Esophagus muscularis mucosa (tissue), 4 donors: ENCODE results near the gene HDLBP. TPM values are rescaled to one million over a fixed set of nuclear protein-coding genes. Genes with fewer than 3 reads are reported as not detected.

Source experiments
- DNase-seq: peaks from one replicate; pipeline ENCODE4 v3.0.0-alpha.2; 2017; ENCODE audit errors: extremely low spot score
- H3K27ac ChIP-seq, 4 donors: fragments of 200-600 bp; sonication (generic); replicated peaks in 1 of 4; 1 replicate in 3 of 4; 2 replicates in 1 of 4; pipeline ENCODE4 v1.5.1; 2016 to 2019; ENCODE audit warnings: mild to moderate bottlenecking in 1 of 4
- H3K27me3 ChIP-seq, 4 donors: fragments of 200-600 bp; sonication (generic); one replicate each; pipeline versions ENCODE4 v1.5.1 to v1.6.0; 2016 to 2019
- H3K36me3 ChIP-seq, 4 donors: fragments of 200-600 bp; sonication (generic); one replicate each; pipeline ENCODE4 v1.5.1; 2016 to 2019
- H3K4me1 ChIP-seq, 4 donors: fragments of 200-600 bp; sonication (generic); one replicate each; pipeline ENCODE4 v1.5.1; 2016 to 2019
- H3K4me3 ChIP-seq, 4 donors: fragments of 200-600 bp; sonication (generic); 1 replicate in 2 of 4; 2 replicates in 2 of 4; pipeline ENCODE4 v1.5.1; 2016 to 2019; ENCODE audit warnings: mild to moderate bottlenecking in 4 of 4, moderate library complexity in 1 of 4
- H3K9me3 ChIP-seq, 4 donors: fragments of 200-600 bp; sonication (generic); 1 replicate in 3 of 4; 2 replicates in 1 of 4; pipeline ENCODE4 v1.5.1; 2016 to 2019
- EP300 ChIP-seq: sonication (generic); formaldehyde crosslinking; IDR thresholded peaks from one replicate; pipeline ENCODE4 v1.6.1; 2017; ENCODE audit warnings: antibody characterized with exemption
- POLR2A ChIP-seq: fragments of 450-650 bp; IDR thresholded peaks from one replicate; pipeline ENCODE4 v1.6.1; 2017; ENCODE audit warnings: antibody characterized with exemption, moderate library complexity, mild to moderate bottlenecking, low read depth
- POLR2AphosphoS5 ChIP-seq, 2 donors: sonication (generic); formaldehyde crosslinking; IDR thresholded peaks; one replicate each; pipeline ENCODE4 v1.6.1; 2017; ENCODE audit warnings: antibody characterized with exemption in 2 of 2
- WGBS: methylation state at CpG from one replicate; pipeline ENCODE4 v1.1.5; 2018; 5-methylcytosine and 5-hydroxymethylcytosine counted together
- intact Hi-C: fragments of 100-400 bp; cut with DNase I; formaldehyde crosslinking; loops from one replicate; pipeline ENCODE4 v1.15.1; 2023
- total RNA-seq, 4 donors: library from RNA; depleted of rRNA; stranded (reverse); fragments of >200 nt; gene quantifications; one replicate each; pipeline versions ENCODE4 v1.1.0 to v1.2.1, GENCODE V29; 2016
- TF ChIP-seq, protein P1 (sequence below), 3 experiments: fragments of 200-600 bp in 2 of 3; fragments of 450-650 bp in 1 of 3; sonication (generic) in 2 of 3; IDR thresholded peaks; one replicate each; pipeline ENCODE4 v1.5.1; 2017 to 2019; ENCODE audit warnings: antibody characterized with exemption in 3 of 3, mild to moderate bottlenecking in 2 of 3, moderate library complexity in 1 of 3

Gene HDLBP
- total RNA-seq, 4 donors from 2014 or later: 263 to 479 (median 304) TPM

DNA sequence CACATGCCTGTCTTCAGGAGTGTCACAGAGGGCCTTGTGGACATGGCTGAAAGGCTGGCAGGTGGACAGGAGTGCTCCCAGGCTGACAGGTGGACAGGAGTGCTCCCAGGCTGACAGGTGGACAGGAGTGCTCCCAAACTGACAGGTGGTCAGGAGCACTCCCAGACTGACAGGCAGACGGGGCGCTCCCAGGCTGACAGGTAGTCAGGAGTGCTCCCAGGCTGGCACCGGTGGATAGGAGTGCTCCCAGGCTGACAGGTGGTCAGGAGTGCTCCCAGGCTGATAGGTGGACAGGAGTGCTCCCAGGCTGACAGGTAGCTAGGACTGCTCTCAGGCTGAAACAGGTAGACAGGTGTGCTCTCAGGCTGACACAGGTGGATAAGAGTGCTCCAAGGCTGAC lies 110.4 kb downstream of the HDLBP start:
- Histone ChIP-seq H3K4me1 (no peaks in the 10 kb centered on the region), H3K27me3 (no peaks in the 10 kb centered on the region), H3K27ac (no peak overlapping the region), H3K36me3 (no peaks in the 10 kb centered on the region), H3K9me3 (no peaks in the 10 kb centered on the region), H3K4me3 (no peak overlapping the region)
- WGBS: 84% methylated on average over 3 of the region's 3 CpGs
- intact Hi-C loops: no loop called here
- TF ChIP-seq POLR2AphosphoS5 (IDR thresholded peaks at IDR 0.05) (no peak), EP300 (no peak), POLR2A (no peak)
- TF ChIP-seq, protein P1, sequence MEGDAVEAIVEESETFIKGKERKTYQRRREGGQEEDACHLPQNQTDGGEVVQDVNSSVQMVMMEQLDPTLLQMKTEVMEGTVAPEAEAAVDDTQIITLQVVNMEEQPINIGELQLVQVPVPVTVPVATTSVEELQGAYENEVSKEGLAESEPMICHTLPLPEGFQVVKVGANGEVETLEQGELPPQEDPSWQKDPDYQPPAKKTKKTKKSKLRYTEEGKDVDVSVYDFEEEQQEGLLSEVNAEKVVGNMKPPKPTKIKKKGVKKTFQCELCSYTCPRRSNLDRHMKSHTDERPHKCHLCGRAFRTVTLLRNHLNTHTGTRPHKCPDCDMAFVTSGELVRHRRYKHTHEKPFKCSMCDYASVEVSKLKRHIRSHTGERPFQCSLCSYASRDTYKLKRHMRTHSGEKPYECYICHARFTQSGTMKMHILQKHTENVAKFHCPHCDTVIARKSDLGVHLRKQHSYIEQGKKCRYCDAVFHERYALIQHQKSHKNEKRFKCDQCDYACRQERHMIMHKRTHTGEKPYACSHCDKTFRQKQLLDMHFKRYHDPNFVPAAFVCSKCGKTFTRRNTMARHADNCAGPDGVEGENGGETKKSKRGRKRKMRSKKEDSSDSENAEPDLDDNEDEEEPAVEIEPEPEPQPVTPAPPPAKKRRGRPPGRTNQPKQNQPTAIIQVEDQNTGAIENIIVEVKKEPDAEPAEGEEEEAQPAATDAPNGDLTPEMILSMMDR (IDR thresholded peaks at IDR 0.05): no peak
- DNase-seq: no peak

DNA sequence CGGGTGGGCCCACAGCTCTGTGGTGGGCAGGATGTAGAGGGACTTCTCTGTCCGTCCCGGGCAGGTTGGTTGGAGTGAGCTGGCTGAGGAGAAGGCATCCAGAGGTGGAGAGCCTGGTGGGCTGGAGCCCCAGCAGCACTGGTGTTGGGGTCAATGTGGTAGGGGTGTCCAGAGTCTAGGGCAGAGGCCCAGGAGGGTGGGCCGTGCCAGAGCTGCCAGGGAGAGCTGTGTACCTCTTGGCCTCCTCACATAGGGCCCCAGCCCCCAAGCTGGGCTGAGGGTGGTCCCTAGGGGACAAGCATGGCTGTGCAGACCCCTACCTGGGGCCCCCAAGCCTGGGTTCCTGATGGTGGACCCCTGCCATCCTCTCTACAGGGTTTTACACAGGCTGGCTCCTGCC lies 111.0 kb downstream of the HDLBP start:
- Histone ChIP-seq H3K27me3 (no peaks in the 10 kb centered on the region), H3K4me1 (no peaks in the 10 kb centered on the region), H3K36me3 (no peaks in the 10 kb centered on the region), H3K27ac (no peak overlapping the region), H3K9me3 (no peaks in the 10 kb centered on the region), H3K4me3 (no peak overlapping the region)
- intact Hi-C loops: no loop called here
- DNase-seq: no peak
- TF ChIP-seq POLR2A: no peak
- TF ChIP-seq, protein P1 (IDR thresholded peaks at IDR 0.05): no peak
- TF ChIP-seq POLR2AphosphoS5 (IDR thresholded peaks at IDR 0.05): no peak
- no peak for TF ChIP-seq EP300
- 82% methylated on average over 3 of the region's 4 CpGs for WGBS

DNA sequence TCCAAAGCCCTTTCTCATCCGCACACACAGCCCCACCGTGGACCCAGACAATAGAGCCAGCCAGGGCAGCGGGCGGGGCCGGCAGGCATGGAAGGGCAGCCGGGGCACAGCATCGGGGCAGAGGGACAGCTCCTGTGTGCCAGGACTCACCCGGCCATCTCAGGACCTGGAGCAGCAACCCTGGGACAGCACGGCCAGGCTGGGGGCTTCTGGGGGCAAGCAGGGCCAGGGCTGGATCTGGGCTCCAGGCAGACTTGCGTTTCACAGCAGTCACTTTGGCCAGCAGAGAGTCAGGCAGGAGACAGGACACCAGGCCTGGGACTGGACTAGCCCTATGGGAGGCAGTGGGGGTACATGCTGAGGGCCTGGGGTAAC lies 111.5 kb downstream of the HDLBP start:
- Histone ChIP-seq H3K36me3 (no peaks in the 10 kb centered on the region), H3K27me3 (no peaks in the 10 kb centered on the region), H3K27ac (no peak overlapping the region), H3K4me1 (no peaks in the 10 kb centered on the region), H3K9me3 (no peaks in the 10 kb centered on the region), H3K4me3 (no peak overlapping the region)
- intact Hi-C loops: no loop called here
- TF ChIP-seq POLR2A (no peak), POLR2AphosphoS5 (IDR thresholded peaks at IDR 0.05) (no peak), EP300 (no peak)
- TF ChIP-seq, protein P1 (IDR thresholded peaks at IDR 0.05): no peak
- WGBS: 98% methylated on average over 8 of the region's 10 CpGs
- no peak for DNase-seq

DNA sequence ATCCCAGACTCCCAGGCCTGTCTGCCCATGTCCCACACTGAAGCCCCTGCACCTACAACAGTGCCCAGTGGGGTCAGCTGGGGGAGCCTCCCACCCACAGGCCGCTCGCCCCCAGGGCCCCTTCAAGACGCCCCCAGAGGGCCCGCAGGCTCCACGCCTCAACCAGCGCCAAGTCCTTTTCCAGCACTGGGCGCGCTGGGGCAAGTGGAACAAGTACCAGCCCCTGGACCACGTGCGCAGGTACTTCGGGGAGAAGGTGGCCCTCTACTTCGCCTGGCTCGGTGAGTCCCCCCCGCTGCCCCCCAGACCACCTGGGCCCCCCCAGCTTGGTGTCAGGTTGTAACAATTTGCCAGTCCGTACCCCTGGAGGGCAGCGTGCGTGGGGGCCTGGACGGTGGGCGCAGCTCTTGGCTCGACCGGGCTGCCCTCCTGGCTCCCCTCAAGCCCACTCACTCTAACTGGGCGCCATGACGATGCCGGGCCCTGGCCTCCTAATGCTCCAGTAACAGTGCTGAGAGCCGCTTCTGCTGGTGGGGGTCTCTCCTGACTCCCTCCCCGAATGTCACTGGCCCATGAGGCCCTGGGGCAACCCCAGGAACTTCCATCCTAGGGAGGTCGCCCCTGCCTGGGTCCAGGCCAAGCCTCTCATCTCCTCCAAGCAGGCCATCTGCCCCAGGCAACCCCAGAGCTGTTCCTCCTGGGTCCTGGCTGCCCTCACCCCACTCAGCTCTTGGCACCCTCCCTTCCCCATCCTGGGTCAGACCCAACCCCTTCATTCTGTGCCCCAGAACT lies 112.1 kb downstream of the HDLBP start:
- no peaks in the 10 kb centered on the region for H3K4me1 ChIP-seq
- no peak overlapping the region for H3K27ac ChIP-seq
- no peaks in the 10 kb centered on the region for H3K27me3 ChIP-seq
- H3K9me3 ChIP-seq: no peaks in the 10 kb centered on the region
- no peaks in the 10 kb centered on the region for H3K36me3 ChIP-seq
- intact Hi-C loops: no loop called here
- DNase-seq: no peak
- TF ChIP-seq, protein P1 (IDR thresholded peaks at IDR 0.05): no peak
- no peak for TF ChIP-seq EP300
- no peak overlapping the region for H3K4me3 ChIP-seq
- 87% methylated on average over 11 of the region's 27 CpGs for WGBS

DNA sequence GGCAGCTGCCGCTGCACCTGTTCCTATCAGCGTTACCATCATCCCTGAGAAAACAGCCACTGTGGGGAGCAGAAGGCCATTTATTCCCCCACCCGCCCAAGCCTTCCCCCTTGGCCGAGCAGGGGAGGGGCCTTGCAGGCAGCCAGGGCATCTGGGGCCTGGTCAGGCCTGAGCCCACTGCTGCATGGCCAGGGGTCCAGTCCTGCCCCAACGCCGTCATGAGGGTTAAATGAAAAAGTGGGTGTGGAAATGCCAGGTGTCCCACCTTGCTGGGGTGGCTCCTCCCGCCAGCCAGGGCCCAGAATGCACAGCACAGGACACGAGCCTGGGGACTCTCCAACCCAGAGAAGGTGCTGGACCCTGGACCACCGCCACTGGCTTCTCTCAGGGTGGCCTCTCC lies 112.8 kb downstream of the HDLBP start:
- Histone ChIP-seq H3K27me3 (no peaks in the 10 kb centered on the region), H3K9me3 (no peaks in the 10 kb centered on the region), H3K27ac (no peak overlapping the region), H3K4me1 (no peaks in the 10 kb centered on the region), H3K36me3 (no peaks in the 10 kb centered on the region), H3K4me3 (no peak overlapping the region)
- TF ChIP-seq, protein P1 (IDR thresholded peaks at IDR 0.05): no peak
- intact Hi-C loops: no loop called here
- no peak for DNase-seq
- 93% methylated on average over 3 of the region's 9 CpGs for WGBS
